ENCODE data around the gene SLX4IP. TPM values are rescaled to one million over a fixed set of nuclear protein-coding genes. Genes with fewer than 3 reads are reported as not detected.

Gene SLX4IP
- polyA plus RNA-seq, 12 donors = 3.6 to 8.8 (median 5.2) TPM; not detected in 1

DNA sequence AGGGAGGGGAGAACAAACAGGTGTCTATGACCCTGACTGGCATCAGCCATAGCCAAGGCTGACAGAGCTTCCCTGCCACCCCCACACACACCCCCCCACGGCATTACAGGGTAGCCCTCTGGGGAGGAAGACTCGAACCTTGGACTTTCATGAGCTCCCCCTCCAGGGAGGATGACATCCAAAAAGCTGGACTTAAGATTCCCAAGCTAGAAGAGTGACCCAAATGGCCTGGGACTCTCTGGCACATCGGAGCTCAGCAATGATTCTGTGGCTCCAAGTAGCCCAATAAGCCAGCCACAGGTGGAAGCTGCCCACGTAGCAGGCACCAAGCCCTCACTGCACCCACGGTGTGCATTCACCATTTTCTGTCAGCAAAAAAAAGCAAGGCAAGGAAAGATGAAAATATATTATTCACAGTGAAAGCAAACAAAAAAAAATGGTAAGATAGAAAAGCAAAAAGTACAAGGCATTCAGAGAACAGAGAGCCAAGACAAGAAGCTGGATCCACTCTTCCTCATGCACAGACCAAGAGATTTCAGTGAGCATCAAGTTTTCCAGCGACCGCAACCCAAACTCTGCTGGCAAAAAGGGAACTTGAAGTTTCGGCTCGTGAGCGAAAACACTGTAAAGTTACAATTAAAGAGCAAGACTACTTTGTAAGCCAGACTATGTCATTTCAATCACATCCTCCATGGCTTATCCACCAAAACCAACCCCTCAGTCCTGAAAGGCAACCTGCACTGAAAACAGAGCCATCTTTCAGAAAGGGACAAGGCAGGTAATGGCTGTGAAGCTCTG lies 227.8 kb downstream of the SLX4IP start:
- no peak for DNase-seq

DNA sequence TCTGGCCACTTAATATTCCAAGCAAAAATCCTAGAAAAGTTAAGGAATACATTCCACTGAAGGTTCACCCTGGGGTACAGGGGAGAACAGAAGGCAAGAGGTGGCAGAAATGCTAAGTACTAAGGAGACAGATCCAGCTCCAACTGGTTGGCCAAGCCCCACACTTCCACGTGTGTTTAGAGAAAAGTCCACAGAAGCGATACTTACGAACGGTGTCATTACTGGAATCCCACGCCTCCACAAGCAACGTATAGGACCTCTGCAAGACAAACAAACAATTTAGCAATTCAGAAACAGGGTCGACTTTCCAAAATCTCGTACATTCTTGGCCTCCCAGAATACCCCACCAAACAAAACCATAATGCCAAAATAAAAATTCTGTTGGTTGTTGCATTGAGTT lies 228.7 kb downstream of the SLX4IP start:
- DNase-seq = no peak

DNA sequence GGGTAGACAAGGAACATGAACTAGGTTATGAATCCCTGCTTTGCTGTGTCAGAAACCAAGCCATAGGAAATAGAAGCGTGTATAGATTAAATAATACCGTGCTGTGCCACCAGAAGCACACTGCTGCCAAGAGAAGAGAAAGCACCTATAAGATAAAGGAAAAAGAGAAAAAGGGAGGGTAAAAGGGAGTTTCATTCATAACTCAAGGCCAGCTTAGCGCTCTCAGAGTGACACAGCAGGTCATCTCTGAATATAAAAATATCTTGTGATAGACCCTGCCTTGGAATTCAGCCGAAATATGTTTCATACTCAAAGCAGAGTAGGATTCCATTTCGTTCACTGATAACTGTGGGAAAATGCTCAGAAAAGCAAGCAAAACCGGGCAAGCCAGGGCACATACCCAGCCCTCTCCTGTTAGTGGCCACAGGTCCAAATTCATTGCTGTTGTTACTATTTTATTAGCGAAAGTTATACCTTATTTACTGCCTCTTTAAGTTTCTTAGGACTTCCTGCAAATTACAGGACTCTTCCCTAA lies 230.0 kb downstream of the SLX4IP start:
- no peak for DNase-seq

GRCh38 chr20:10665791-10666190 lies 230.7 kb downstream of the SLX4IP start:
- no peak for DNase-seq

GRCh38 chr20:10666221-10667076 lies 231.3 kb downstream of the SLX4IP start:
- DNase-seq = no peak

DNA sequence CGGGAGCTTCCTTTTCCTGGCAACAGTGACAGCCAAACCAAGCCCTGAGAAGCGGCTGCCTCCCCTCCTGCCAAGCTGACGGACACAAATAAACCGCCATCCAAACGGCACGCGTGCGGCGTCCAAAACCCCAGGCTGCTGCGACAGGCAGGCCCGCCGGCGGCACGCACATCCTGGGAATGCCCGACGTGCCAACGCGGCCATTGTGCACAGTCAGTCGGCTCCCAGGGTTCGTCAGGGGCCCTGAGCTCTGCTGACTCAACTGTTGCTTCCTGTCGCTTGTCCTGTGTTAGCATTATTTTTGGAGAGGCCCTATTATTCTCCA lies 231.9 kb downstream of the SLX4IP start:
- no peak for DNase-seq

GRCh38 chr20:10667560-10668167 lies 232.6 kb downstream of the SLX4IP start:
- no peak for DNase-seq

- DNase-seq = no peak
These were observed 233.7 kb downstream of the SLX4IP start for GRCh38 chr20:10668677-10669368.

GRCh38 chr20:10669843-10670446 lies 234.8 kb downstream of the SLX4IP start:
- DNase-seq = no peak

- DNase-seq = no peak
These were observed 235.6 kb downstream of the SLX4IP start for GRCh38 chr20:10670501-10671220.

- peak; percentile 76 for DNase-seq
These were observed 236.3 kb downstream of the SLX4IP start for GRCh38 chr20:10671221-10671918.

DNA sequence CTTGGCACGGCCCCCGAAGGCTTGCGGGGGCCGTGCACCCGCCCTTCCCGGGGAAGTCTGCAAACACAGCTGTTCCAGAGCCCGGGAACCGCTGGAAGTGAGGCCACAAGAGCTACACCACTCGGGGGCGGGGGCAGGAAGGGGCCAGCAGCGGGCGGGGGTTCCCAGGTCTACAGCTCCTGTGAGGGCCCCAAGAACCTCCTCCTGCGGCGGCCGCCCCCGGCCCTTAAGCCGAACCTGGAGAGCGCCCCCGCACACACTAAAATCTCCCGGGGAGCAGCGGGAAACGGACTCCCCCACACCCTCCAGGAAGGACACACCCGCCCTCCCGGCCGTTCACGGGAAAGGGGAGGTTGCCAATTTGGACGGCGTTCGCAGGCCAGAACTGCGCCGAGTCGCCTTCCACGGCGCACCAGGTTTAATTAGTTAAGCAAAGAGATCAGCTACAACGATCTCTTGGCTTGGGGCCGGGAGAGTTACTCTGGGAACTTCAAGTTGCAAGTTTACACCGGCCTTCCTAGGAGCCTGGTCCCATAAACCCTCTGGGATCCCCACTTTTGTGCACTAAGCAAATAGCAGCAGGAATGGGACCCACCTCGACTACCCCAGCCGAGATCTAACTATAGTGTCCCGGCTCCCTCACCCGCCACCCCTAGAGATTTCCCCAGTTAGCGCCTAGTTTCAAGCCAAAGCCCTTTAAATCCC lies 237.0 kb downstream of the SLX4IP start:
- peak; percentile 78 for DNase-seq

DNA sequence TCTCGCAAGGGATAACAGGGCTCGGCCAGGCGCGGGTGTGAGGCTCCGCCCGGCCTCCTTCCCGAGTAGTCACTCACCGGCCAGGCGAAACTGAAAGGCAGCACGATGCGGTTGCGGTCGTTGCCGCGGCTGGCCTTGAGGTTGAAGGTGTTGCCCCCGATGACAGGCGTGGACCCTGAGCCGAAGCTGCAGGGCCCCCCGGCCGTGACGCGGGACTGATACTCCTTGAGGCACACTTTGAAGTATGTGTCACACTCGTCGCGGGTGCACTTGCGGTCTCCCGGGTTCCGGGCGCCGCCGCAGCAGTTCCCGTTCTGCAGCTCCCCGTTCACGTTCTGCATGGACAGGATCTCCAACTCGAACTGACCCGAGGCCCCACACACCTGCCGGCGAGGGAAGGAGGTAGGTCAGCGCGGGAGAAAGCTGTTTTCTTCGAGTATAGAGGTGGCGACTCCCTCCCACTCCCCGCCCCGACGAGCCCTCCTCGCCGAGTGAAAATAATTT lies 237.6 kb downstream of the SLX4IP start:
- DNase-seq = peak; percentile 51

DNA sequence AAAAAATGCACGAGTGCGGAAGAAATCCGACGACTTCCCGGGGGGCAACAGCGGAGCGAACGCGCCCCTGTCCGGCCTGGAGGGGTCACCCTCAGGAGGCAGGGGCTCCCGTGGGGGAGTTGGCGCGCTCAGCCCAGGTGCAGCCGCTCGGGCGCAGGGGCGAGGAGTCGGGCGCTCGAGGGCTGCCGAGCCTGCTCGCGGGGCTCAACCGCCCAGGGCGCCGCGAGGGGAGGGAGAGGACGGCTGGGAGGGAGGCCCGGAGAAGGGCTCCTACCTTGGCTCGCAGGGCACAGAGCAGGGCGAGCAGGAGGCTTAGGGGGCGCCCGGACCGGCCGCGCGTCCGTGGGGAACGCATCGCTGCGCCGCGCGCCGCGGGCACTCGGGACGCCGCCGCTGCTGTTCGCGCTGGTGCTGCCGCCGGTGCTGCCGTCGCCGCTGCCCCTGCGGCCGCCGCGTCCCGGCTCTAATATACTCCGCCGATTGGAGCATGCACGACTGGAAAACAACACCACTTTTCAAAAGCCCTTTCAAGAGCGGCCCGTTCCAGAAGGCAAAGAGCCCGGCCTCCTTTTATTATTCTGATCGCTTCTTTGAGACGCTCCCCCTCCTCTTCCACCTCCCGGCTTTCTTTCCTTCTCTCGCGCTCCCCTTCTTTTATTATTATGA lies 238.2 kb downstream of the SLX4IP start:
- no peak for DNase-seq

DNA sequence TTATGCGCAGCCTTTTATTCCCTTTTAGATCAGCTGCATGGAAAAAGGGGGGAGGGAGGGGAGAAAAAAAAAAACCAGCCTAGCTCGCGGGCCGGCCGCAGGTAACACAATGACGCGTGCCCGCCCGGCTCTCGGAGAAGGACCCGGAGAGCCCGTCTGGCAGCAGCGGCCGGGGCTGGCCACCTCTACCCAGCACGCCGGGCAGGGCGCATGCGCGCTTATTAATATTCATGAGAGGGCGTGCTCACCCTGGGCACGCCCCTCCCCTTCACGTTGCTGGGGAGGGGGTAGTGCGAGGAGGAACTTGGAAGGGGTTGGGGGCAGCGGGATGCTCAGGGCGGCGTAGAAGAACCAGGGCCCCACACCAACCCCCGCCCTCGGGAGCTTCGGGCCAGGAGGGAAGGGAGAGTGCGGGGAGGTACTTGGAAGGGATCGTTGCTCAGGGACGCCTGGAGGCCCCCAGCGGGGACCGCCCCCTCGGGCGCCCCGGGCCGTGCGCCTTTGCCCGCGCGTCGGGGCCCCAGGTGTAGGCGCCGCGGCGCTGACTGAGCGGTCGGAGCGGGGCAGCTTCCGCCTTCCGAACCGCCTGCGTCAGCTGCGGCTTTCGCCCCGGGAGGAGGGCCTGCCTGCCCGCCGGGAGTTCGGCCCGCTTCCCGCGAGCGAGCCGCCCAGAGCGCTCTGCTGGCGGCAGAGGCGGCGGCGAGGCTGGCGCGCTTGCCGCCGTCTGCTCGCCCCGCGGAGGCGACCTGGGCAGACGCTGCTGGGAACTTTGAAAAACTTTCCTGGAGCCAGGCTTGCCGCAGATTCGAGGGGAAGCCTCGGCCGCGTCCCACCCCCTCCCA lies 239.0 kb downstream of the SLX4IP start, which contains the start of gene JAG1:
JAG1 (minus strand) TSS at position 158 of the 842 bp plus-strand sequence. CDS start 469 bp downstream, outside the sequence.
- DNase-seq = peak; percentile 96

DNA sequence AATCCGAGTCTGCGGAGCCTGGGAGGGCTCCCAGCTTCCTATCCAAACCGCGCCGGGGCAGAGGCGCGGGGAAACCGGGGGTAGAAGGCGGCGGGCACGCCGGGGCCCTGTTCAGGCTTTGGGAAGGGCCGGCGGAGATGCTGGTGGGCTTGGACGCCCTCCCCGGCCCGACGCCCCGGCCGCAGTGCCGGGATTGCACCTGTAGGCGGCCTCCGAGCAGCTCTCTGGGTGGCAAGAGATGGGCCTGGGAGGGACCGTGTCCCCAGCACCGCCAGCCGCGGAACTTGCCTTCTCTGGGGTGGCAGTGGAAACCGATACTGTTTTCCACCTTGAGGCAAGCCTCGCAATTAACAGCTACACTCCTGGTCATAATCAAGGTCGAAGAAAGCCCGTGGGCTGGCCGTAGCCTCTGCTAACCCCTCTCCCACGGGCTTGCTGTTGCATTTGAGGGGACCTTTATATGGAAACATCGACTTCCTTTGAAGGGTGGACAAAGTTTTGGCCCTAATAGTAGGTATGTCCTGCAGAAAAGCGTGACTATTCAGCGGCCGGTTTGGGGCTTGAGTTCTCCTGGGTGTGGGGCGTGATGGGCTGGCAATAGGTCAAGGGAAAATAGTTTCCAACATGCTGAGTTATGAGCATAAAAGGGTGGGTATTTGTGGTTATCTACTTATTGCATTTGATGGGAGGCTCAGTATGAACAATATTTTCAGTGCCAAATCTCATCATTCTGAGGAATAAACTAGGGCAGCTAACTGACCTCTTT lies 239.8 kb downstream of the SLX4IP start:
- DNase-seq = peak; percentile 79

DNA sequence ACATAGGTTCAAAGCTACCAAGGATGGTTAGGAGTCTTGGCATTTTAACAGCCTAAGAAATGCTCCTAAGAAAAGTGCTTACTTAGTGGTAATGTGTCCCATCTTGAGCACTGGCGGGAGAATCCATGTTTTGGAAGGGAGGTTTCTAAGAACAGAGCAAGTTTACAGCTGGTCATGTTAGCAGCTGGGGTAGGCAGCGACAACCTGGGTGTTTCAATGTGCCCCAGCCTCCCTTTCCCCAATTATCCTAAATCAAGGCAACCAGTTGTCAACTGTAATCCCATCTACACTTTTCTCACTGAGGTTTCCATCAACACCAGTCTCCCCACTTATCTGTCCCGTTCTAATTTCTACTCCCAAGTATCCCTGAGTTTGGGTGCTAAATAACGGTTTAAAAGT lies 240.3 kb downstream of the SLX4IP start:
- no peak for DNase-seq

Data from muscle of arm (tissue), 12 donors.